Chondrocyte (in vitro differentiated cells): ENCODE results near the gene C4A. TPM values are rescaled to one million over a fixed set of nuclear protein-coding genes. Genes with fewer than 3 reads are reported as not detected.

ENCODE experiments used
- DNase-seq: peaks from one replicate; pipeline ENCODE4 v3.0.0; 2021; ENCODE audit warnings: mixed read lengths, low spot score
- H3K27ac Mint-ChIP-seq: one replicate; pipeline ENCODE4 v1.8.0; 2021; ENCODE audit warnings: mild to moderate bottlenecking, moderate library complexity, mixed read lengths; ENCODE audit not compliant: unreplicated experiment
- H3K27me3 Mint-ChIP-seq: 2 replicates; pipeline ENCODE4 v1.8.0; 2021; ENCODE audit warnings: low read depth, mixed read lengths
- H3K36me3 Mint-ChIP-seq: 2 replicates; pipeline ENCODE4 v1.8.0; 2021; ENCODE audit warnings: low read depth, mixed read lengths
- H3K4me1 Mint-ChIP-seq: 2 replicates; pipeline ENCODE4 v1.8.0; 2021; ENCODE audit warnings: low read depth, mild to moderate bottlenecking, mixed read lengths
- H3K4me3 Mint-ChIP-seq: one replicate; pipeline ENCODE4 v1.8.0; 2021; ENCODE audit warnings: mild to moderate bottlenecking, moderate library complexity, mixed read lengths; ENCODE audit not compliant: unreplicated experiment
- H3K9me3 Mint-ChIP-seq: 2 replicates; pipeline ENCODE4 v1.8.0; 2021; ENCODE audit warnings: low read depth, mixed read lengths
- CTCF ChIP-seq: fragments of 200-600 bp; sonication (generic); IDR thresholded peaks from 2 replicates; pipeline ENCODE4 v1.5.0; 2021; ENCODE audit warnings: antibody characterized with exemption, mild to moderate bottlenecking, moderate library complexity
- total RNA-seq: library from RNA; stranded (reverse); gene quantifications from 3 replicates; pipeline ENCODE4 v1.2.1, GENCODE V29; 2021

The C4A gene
- total RNA-seq, 1 donor from 2014 or later = 13.3 TPM

GRCh38 chr6:31952890-31953289 lies 29.0 kb upstream of the C4A start:
- no peak overlapping the region for H3K4me3 Mint-ChIP-seq
- no peaks in the 10 kb centered on the region for H3K27me3 Mint-ChIP-seq
- no peaks in the 10 kb centered on the region for H3K9me3 Mint-ChIP-seq
- no peak overlapping the region for H3K27ac Mint-ChIP-seq
- TF ChIP-seq CTCF = no peak
- H3K4me1 Mint-ChIP-seq = peaks cover 8% of the 10 kb centered on the region
- DNase-seq = no peak
- H3K36me3 Mint-ChIP-seq = peaks cover 28% of the 10 kb centered on the region

- no peak for TF ChIP-seq CTCF
- no peak overlapping the region for H3K4me3 Mint-ChIP-seq
- no peaks in the 10 kb centered on the region for H3K27me3 Mint-ChIP-seq
- H3K36me3 Mint-ChIP-seq = peaks cover 28% of the 10 kb centered on the region
- H3K9me3 Mint-ChIP-seq = no peaks in the 10 kb centered on the region
- H3K27ac Mint-ChIP-seq = no peak overlapping the region
- DNase-seq = no peak
- peaks cover 21% of the 10 kb centered on the region for H3K4me1 Mint-ChIP-seq
These were observed 27.3 kb upstream of the C4A start for GRCh38 chr6:31954511-31954910.

GRCh38 chr6:31956796-31957195 lies 25.1 kb upstream of the C4A start:
- Mint-ChIP-seq H3K4me1 (peaks cover 31% of the 10 kb centered on the region), H3K27me3 (no peaks in the 10 kb centered on the region), H3K9me3 (no peaks in the 10 kb centered on the region), H3K4me3 (no peak overlapping the region), H3K27ac (no peak overlapping the region), H3K36me3 (peaks cover 30% of the 10 kb centered on the region)
- DNase-seq = no peak
- TF ChIP-seq CTCF = no peak

- peak overlapping the region; percentile 87 for H3K27ac Mint-ChIP-seq
- H3K9me3 Mint-ChIP-seq = no peaks in the 10 kb centered on the region
These were observed 23.5 kb upstream of the C4A start for GRCh38 chr6:31958412-31958740.

GRCh38 chr6:31958741-31959739 lies 22.8 kb upstream of the C4A start, which contains the start of the genes NELFE and SKIC2:
Gene NELFE, minus strand, starts transcription at chr6:31958971. Its CDS starts 525 bp downstream, at chr6:31958446.
Gene SKIC2, plus strand, starts transcription at chr6:31959175. Its CDS starts 18 bp downstream, at chr6:31959193.
- DNase-seq = peak; percentile 100
- no peak for TF ChIP-seq CTCF
- Mint-ChIP-seq H3K27me3 (no peaks in the 10 kb centered on the region), H3K4me1 (peaks cover 31% of the 10 kb centered on the region), H3K27ac (peak within 1 kb of the TSS; percentile 88), H3K4me3 (peak within 1 kb of the TSS; percentile 89), H3K36me3 (peaks cover 31% of the 10 kb centered on the region), H3K9me3 (no peaks in the 10 kb centered on the region)

More at GRCh38 chr6:31958412-31958740, 23.5 kb upstream of the C4A start:
- Mint-ChIP-seq H3K27me3 (no peaks in the 10 kb centered on the region), H3K4me3 (peak overlapping the region; percentile 89), H3K36me3 (peaks cover 32% of the 10 kb centered on the region), H3K4me1 (peaks cover 31% of the 10 kb centered on the region)
- DNase-seq = no peak
- no peak for TF ChIP-seq CTCF
